Tibial artery (tissue), 4 donors: ENCODE results near the gene EIF4E1B.

Experiments
- DNase-seq, 2 donors: peaks; one replicate each; pipeline ENCODE4 v3.0.0-alpha.2; 2019
- H3K27ac ChIP-seq, 2 donors: fragments of 200-600 bp; sonication (generic) in 1 of 2; 1 replicate in 1 of 2; 2 replicates in 1 of 2; pipeline ENCODE4 v1.5.1; 2018 to 2019; ENCODE audit warnings: mild to moderate bottlenecking in 1 of 2
- H3K27me3 ChIP-seq, 2 donors: fragments of 200-600 bp; sonication (generic) in 1 of 2; one replicate each; pipeline versions ENCODE4 v1.5.1 to v1.6.0; 2016 to 2019
- H3K36me3 ChIP-seq, 3 donors: fragments of 200-600 bp; sonication (generic) in 2 of 3; one replicate each; pipeline ENCODE4 v1.5.1; 2016 to 2019; ENCODE audit warnings: mild to moderate bottlenecking in 2 of 3
- H3K4me1 ChIP-seq, 4 donors: fragments of 200-600 bp; sonication (generic) in 2 of 4; 1 replicate in 3 of 4; 2 replicates in 1 of 4; pipeline ENCODE4 v1.5.1; 2016 to 2019
- H3K4me3 ChIP-seq, 2 donors: fragments of 200-600 bp; sonication (generic) in 1 of 2; 1 replicate in 1 of 2; 2 replicates in 1 of 2; pipeline ENCODE4 v1.5.1; 2018 to 2019; ENCODE audit warnings: mild to moderate bottlenecking in 2 of 2
- H3K9me3 ChIP-seq, 3 donors: fragments of 200-600 bp; sonication (generic) in 1 of 3; one replicate each; pipeline ENCODE4 v1.5.1; 2016 to 2019
- intact Hi-C: fragments of 100-400 bp; cut with DNase I; formaldehyde crosslinking; loops from one replicate; pipeline ENCODE4 v1.15.0; 2023; ENCODE audit warnings: low total_unique reads
- TF ChIP-seq, protein P1 (sequence below), 2 experiments: fragments of 200-600 bp in 1 of 2; fragments of 450-650 bp in 1 of 2; IDR thresholded peaks; one replicate each; pipeline ENCODE4 v1.5.1; 2017 to 2019; ENCODE audit warnings: antibody characterized with exemption in 2 of 2, mild to moderate bottlenecking in 1 of 2, moderate library complexity in 1 of 2

EIF4E1B gene

DNA sequence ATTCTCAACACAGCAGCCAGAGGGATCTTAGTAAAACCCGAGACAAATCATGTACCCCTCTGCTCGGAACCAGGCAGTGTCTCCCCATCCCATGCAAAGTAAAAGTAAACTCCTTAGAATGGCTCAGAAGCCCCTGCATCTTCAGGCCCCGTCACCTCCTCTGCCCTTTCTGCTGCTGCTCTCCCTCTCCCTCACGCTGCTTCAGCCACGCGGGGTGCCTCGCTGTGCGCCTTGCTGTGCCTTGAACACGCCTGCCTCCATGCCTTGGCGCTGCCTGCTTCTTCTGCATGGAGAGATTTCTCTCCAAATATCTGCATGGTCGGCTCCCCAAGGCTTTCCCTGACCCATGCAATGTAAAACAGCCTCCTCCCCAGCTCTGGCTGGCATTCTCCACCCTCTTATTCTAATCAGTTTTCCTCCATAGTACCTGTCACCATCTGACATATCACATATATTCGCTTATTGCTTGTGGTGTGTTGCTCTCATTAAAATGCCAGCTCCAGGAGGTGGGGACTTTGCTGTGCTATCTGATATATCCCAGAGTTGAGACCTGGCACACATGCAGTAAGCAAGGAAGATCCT, 28.5 kb upstream of the EIF4E1B start:
- H3K4me1 ChIP-seq: peaks cover 0 to 5% (median 0%) of the 10 kb centered on the region in 4 donors
- no peak overlapping the region for H3K27ac ChIP-seq
- no peaks in the 10 kb centered on the region for H3K9me3 ChIP-seq
- H3K27me3 ChIP-seq: peaks cover 0 to 62% of the 10 kb centered on the region in 2 donors
- intact Hi-C loops: no loop called here
- TF ChIP-seq, protein P1, sequence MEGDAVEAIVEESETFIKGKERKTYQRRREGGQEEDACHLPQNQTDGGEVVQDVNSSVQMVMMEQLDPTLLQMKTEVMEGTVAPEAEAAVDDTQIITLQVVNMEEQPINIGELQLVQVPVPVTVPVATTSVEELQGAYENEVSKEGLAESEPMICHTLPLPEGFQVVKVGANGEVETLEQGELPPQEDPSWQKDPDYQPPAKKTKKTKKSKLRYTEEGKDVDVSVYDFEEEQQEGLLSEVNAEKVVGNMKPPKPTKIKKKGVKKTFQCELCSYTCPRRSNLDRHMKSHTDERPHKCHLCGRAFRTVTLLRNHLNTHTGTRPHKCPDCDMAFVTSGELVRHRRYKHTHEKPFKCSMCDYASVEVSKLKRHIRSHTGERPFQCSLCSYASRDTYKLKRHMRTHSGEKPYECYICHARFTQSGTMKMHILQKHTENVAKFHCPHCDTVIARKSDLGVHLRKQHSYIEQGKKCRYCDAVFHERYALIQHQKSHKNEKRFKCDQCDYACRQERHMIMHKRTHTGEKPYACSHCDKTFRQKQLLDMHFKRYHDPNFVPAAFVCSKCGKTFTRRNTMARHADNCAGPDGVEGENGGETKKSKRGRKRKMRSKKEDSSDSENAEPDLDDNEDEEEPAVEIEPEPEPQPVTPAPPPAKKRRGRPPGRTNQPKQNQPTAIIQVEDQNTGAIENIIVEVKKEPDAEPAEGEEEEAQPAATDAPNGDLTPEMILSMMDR (IDR thresholded peaks at IDR 0.05): no peak
- no peak overlapping the region for H3K4me3 ChIP-seq
- no peaks in the 10 kb centered on the region for H3K36me3 ChIP-seq
- no peak for DNase-seq

DNA sequence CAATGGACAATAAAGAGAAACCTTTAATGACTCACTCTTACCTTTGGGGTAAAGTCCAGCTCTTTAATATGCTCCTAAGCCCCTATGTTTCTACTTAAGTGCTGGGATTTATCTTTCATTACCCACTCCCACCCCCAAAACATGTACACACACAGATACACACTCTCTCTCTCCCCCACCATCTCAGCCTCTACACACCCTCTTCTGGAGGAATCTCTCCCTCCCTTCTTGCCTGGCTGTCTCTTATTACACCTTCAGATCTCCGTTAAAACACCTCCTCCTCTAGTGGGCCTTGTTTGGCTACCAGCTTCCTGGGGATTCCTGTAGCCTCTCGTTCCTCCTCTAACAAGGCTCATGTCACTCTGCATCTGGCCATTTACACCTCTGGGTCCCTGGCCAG, 27.4 kb upstream of the EIF4E1B start:
- H3K4me1 ChIP-seq: no peaks in the 10 kb centered on the region
- H3K27ac ChIP-seq: no peak overlapping the region
- H3K27me3 ChIP-seq: peaks cover 0 to 58% of the 10 kb centered on the region in 2 donors
- no peak for DNase-seq
- intact Hi-C loops: no loop called here
- no peaks in the 10 kb centered on the region for H3K9me3 ChIP-seq
- H3K36me3 ChIP-seq: no peaks in the 10 kb centered on the region
- no peak overlapping the region for H3K4me3 ChIP-seq
- TF ChIP-seq, protein P1 (IDR thresholded peaks at IDR 0.05): no peak

DNA sequence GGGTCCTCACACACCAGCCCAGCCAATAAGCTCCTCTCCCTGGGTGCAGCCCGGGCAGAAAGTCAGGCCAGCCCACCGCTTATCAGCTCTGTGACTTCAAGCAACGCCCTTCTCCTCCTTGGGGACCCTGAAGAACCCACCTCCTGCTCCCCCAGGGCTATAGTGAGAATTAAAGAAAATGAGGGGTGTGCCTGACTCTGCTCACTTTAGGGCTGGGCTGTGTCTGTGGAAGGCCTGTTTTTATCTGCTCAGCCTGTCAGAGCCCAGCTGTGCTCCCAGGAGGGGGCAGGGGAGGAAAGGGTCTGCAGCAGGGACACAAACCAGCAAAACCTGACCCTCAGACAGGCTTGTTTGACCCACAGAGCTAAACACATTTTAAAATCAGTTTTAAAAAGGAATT, 24.4 kb upstream of the EIF4E1B start:
- DNase-seq: no peak
- no peak overlapping the region for H3K4me3 ChIP-seq
- peaks cover 0 to 14% (median 11%) of the 10 kb centered on the region in 4 donors for H3K4me1 ChIP-seq
- TF ChIP-seq, protein P1 (IDR thresholded peaks at IDR 0.05): no peak
- H3K27me3 ChIP-seq: peaks cover 0 to 67% of the 10 kb centered on the region in 2 donors
- intact Hi-C loops: no loop called here
- no peak overlapping the region for H3K27ac ChIP-seq
- no peaks in the 10 kb centered on the region for H3K36me3 ChIP-seq
- H3K9me3 ChIP-seq: no peaks in the 10 kb centered on the region

DNA sequence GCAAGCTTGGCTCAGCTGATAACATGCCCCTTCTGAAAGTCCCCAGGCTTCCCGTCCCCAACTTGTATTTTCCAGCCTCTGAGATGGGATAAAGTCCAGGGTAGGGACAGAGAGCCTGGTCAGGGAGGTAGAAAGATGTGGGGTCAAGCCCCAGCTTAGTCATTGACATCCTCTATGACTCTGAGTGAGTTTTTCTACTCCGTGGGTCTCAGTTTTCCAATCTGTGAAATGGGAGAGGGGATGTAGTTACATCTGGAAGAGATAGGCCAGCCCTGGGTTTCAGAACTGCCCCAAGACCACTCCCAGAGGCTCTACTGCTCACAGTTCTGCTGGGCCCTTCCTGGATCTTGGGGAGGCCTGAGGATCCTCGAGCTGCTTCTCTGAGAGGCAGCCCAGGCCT, 23.6 kb upstream of the EIF4E1B start:
- Histone ChIP-seq H3K4me1 (peaks cover 0 to 14% (median 11%) of the 10 kb centered on the region in 4 donors), H3K27me3 (peaks cover 0 to 73% of the 10 kb centered on the region in 2 donors), H3K27ac (no peak overlapping the region), H3K4me3 (no peak overlapping the region), H3K9me3 (no peaks in the 10 kb centered on the region), H3K36me3 (no peaks in the 10 kb centered on the region)
- TF ChIP-seq, protein P1 (IDR thresholded peaks at IDR 0.05): no peak
- DNase-seq: no peak
- intact Hi-C loops: no loop called here

DNA sequence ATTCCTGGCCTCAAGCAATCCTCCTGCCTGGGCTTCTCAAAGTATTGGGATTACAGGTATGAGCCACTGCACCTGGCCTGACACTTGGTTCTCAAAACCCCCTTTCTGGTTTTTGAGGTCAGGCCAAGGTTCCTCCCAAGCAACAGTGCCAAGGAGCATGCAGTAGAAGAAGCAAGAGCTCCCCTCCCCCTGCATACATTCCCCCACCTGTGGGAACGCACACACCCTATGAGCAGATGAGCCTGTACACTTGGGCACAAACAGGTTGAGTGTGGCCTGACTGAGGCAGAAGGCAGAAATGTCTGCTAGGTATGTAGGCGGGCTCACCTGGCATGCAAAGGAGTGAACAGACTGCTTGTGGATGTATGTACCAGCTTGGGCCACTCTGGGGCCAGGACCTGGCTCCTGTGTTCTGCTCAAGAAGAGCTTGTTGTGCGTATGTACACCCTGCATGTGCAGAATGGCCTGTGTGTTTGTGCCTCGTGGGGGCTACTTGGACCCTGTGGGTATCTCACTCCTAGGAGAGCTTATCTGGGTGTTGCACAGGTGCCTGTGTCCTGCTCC, 22.3 kb upstream of the EIF4E1B start:
- Histone ChIP-seq H3K4me3 (no peak overlapping the region), H3K9me3 (no peaks in the 10 kb centered on the region), H3K36me3 (no peaks in the 10 kb centered on the region), H3K27ac (no peak overlapping the region), H3K4me1 (peaks cover 0 to 14% (median 11%) of the 10 kb centered on the region in 4 donors), H3K27me3 (peaks cover 0 to 80% of the 10 kb centered on the region in 2 donors)
- intact Hi-C loops: no loop called here
- TF ChIP-seq, protein P1 (IDR thresholded peaks at IDR 0.05): no peak
- DNase-seq: no peak
